ENCODE results near the gene ST14.

GRCh38 chr11:130214861-130215530 lies 55.4 kb downstream of the ST14 start:
- TF ChIP-seq CTCF (conservative IDR thresholded peaks at IDR 0.05; ENCODE audit: low read depth, low read length) = no peak
- no peak for TF ChIP-seq EZH2 (IDR thresholded peaks at IDR 0.05; ENCODE audit: borderline replicate concordance, low read depth, low read length, poor library complexity, severe bottlenecking)
